GM18498 (cell line): ENCODE data around the gene CLEC4G.

Source experiments
- ATAC-seq: cut with Tn5 transposase; IDR thresholded peaks from one replicate; pipeline ENCODE4 v1.9.1; 2021; ENCODE audit warnings: mild to moderate bottlenecking, moderate library complexity; ENCODE audit not compliant: unreplicated experiment

Gene CLEC4G

DNA sequence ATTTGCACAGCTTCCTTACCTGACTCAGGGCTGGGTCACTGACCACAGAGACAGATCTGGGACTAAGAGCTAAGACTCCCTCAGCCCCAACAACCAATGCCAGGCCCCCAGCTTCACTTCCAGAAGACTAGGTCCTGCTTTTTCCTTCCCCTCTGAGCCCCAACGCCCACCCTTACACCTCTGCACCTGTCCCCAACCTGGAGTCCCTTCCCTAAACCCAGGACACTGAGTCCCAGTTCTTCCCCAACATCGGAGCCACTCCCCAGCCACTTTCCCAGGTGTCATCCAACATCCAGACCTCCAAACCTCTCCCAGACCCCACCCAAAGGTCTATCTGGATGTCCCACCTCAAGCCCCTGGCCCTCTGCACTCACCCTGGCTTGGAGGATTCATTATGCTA lies 32.9 kb downstream of the CLEC4G start:
- no peak for ATAC-seq

- no peak for ATAC-seq
Measured at GRCh38 chr19:7698583-7698982, 33.3 kb downstream of the CLEC4G start.

- ATAC-seq = no peak
Measured at GRCh38 chr19:7697721-7698287, 34.1 kb downstream of the CLEC4G start.

DNA sequence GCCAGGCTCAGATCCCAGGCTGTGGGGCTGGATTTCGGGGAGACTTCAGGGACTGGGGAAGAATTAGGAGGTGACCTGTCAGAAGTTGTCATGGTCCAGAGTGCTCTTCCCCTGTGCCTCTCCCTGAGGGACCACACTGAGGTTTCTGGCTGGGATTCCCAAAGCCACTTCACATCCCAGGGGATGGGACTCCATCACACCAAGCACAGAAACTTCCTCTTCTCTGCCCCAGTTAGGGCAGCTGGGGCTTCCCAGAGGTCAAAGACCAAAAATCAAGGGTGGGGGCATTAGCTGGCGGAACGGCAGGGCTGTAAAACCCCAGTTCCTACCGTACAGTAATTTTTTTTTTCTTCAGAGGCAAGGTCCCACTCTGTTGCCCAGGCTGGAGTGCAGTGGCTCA lies 37.4 kb downstream of the CLEC4G start:
- ATAC-seq = no peak

DNA sequence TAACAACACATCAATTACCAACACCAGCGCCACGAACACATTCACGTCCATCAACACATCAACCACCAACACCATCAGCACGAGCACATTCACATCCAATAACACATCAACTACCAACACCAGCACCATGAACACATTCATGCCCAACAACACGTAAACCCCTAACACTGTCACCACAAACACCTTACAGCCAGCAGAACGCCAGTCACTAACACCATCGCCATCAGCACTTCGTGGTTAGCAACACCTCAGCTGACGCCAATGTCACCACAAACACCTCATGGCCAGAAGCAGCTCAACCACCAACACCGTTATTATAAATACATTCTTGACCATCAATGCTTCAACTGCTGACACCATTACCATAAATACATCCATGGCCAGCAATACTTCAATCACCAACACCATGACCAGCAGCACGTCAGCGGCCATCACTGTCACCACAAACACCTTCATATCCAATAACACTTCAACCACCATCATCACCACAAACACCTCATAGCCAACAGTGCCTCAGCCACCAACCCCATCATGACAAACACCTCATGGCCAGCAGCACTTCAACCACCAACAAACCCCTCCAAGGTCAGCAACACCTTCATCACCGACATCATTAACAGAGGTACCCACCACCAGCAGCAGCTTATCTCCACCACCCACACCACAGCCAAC lies 39.4 kb downstream of the CLEC4G start:
- no peak for ATAC-seq

GRCh38 chr19:7691497-7691896 lies 40.4 kb downstream of the CLEC4G start:
- ATAC-seq = no peak

- ATAC-seq = no peak
Measured at GRCh38 chr19:7690779-7691258, 41.1 kb downstream of the CLEC4G start.

DNA sequence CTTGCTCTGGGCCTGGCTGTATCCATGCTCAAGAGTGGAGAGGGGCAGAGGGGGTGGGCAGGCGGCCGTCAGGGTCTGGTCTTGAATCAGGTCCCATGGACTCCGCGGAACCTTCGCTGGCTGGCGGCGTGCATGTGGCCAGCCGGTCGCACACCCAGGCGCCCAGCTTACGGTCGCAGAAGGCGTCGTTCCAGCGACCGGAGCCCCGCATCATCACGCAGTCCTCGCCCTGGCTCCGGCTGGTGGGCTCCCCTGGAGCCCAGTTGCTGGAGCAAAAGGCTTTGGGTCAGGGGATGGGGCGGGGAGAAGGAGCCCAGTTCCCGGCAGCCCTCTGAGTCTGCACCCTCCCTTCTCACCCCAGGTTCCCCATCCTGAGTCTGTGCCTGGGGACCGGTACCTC lies 42.7 kb downstream of the CLEC4G start:
- ATAC-seq = no peak

GRCh38 chr19:7687177-7687576 lies 44.7 kb downstream of the CLEC4G start:
- ATAC-seq = no peak

- ATAC-seq = no peak
Measured at GRCh38 chr19:7685546-7686445, 46.1 kb downstream of the CLEC4G start.

GRCh38 chr19:7682175-7682855 lies 49.6 kb downstream of the CLEC4G start:
- no peak for ATAC-seq

DNA sequence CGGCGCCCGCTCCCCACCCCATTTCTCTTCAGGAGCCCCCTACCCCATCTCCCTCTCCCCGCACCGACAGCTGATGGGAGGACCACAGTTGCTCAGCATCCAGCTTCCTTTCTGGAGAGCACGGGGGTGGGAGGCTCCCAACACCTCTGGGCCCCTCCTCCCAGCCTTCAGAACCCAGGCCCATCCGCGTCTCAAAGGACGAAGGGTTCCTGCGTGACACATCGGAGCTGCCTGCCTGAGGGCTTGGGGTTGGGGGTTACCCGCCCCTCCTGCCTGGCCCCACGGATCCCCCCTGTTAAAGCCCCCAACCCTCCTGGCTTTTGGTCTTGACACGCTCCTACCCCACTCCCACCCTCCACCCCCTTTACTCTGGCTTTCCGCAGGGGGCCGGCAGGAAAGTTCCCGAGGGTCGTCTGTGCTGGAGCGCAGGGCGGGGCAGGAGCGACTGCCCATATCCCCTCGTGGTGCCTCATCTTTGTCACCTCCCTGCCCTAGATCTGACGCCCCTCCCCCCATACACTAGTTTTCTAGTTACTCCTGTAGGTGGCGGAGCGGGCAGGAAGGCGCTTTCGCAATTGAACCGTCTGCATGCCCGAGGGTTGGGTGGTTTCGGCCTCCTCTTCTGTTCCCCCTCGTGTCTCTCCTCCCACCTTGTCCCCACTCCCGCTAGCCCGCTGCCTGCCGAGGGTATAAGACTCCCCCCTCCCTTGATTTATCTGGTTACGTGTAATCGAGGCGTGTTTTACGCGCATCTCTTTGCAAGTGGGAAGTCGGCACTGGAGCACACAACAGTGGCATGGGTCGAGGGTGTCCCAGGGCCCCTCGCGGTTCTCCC lies 50.4 kb downstream of the CLEC4G start:
- peak; percentile 9 for ATAC-seq

GRCh38 chr19:7680606-7681339 lies 51.1 kb downstream of the CLEC4G start, which contains the start of gene TRAPPC5:
TSS of gene TRAPPC5 (plus strand) at chr19:7680833. CDS start at chr19:7682254, 1,421 bp downstream.
- ATAC-seq = peak; percentile 67

GRCh38 chr19:7679771-7680605 lies 51.9 kb downstream of the CLEC4G start:
- no peak for ATAC-seq

- ATAC-seq = peak; percentile 46
Measured at GRCh38 chr19:7678971-7679751, 52.7 kb downstream of the CLEC4G start.
